Breast epithelium (tissue), 4 donors: ENCODE data around the gene SPATS2. TPM values are rescaled to one million over a fixed set of nuclear protein-coding genes. Genes with fewer than 3 reads are reported as not detected.
"Not testable (repeated sequence)": the region's sequence is repeated elsewhere in the genome, so short reads cannot be mapped to it uniquely, and the experiment has no call there.

Source experiments
- DNase-seq, 2 donors: peaks; one replicate each; pipeline ENCODE4 v3.0.0-alpha.2; 2019; ENCODE audit warnings: low spot score in 2 of 2
- H3K27ac ChIP-seq, 2 donors: fragments of 200-600 bp; sonication (generic) in 1 of 2; one replicate each; pipeline ENCODE4 v1.5.1; 2016 to 2019; ENCODE audit warnings: mild to moderate bottlenecking in 1 of 2
- H3K27me3 ChIP-seq, 2 donors: fragments of 200-600 bp; sonication (generic) in 1 of 2; one replicate each; pipeline versions ENCODE4 v1.5.1 to v1.6.0; 2017 to 2019; ENCODE audit warnings: control low read depth in 1 of 2, mild to moderate bottlenecking in 1 of 2
- H3K36me3 ChIP-seq: fragments of 200-600 bp; one replicate; pipeline ENCODE4 v1.5.1; 2019
- H3K4me1 ChIP-seq, 2 donors: fragments of 200-600 bp; sonication (generic); one replicate each; pipeline ENCODE4 v1.5.1; 2016 to 2019; ENCODE audit warnings: control low read depth in 1 of 2
- H3K4me3 ChIP-seq, 3 donors: fragments of 200-600 bp; sonication (generic); 1 replicate in 2 of 3; 2 replicates in 1 of 3; pipeline ENCODE4 v1.5.1; 2016 to 2019; ENCODE audit warnings: mild to moderate bottlenecking in 3 of 3, moderate library complexity in 2 of 3
- H3K9me3 ChIP-seq, 2 donors: fragments of 200-600 bp; sonication (generic) in 1 of 2; one replicate each; pipeline ENCODE4 v1.5.1; 2016 to 2019; ENCODE audit warnings: control low read depth in 1 of 2
- CTCF ChIP-seq, 3 donors: fragments of 450-650 bp; IDR thresholded peaks; one replicate each; pipeline ENCODE4 v1.5.1; 2016 to 2017; ENCODE audit warnings: antibody characterized with exemption in 3 of 3, mild to moderate bottlenecking in 3 of 3, moderate library complexity in 3 of 3
- POLR2A ChIP-seq: fragments of 450-650 bp; IDR thresholded peaks from one replicate; pipeline ENCODE4 v1.6.1; 2016; ENCODE audit warnings: antibody characterized with exemption, mild to moderate bottlenecking, moderate library complexity
- POLR2AphosphoS5 ChIP-seq, 3 donors: sonication (generic); formaldehyde crosslinking; IDR thresholded peaks; one replicate each; pipeline ENCODE4 v1.6.1; 2017; ENCODE audit warnings: antibody characterized with exemption in 3 of 3
- intact Hi-C: fragments of 100-400 bp; cut with DNase I; formaldehyde crosslinking; loops from one replicate; pipeline ENCODE4 v1.15.1; 2023; ENCODE audit warnings: low total_unique reads
- total RNA-seq, 3 donors: library from RNA; depleted of rRNA; stranded (reverse); fragments of >200 nt; gene quantifications; one replicate each; pipeline ENCODE4 v1.1.0, GENCODE V29; 2016

SPATS2 gene
- total RNA-seq, 3 donors from 2014 or later, result 13.8 to 24.0 (median 22.0) TPM

GRCh38 chr12:49332891-49333371 lies 34.3 kb upstream of the SPATS2 start:
- Histone ChIP-seq H3K4me3 (peak overlapping the region in 2 of 3 donors; percentile 46 to 52), H3K9me3 (no peaks in the 10 kb centered on the region), H3K27ac (no peak overlapping the region), H3K36me3 (no peaks in the 10 kb centered on the region), H3K4me1 (no peaks in the 10 kb centered on the region), H3K27me3 (peaks cover 10 to 30% of the 10 kb centered on the region in 2 donors)
- no peak for DNase-seq
- intact Hi-C loops, result no loop called here
- TF ChIP-seq POLR2A (no peak), POLR2AphosphoS5 (IDR thresholded peaks at IDR 0.05) (no peak), CTCF (IDR thresholded peaks at IDR 0.05) (no peak)

- H3K27me3 ChIP-seq, result peaks cover 10 to 30% of the 10 kb centered on the region in 2 donors
- H3K36me3 ChIP-seq, H3K4me1 ChIP-seq, H3K27ac ChIP-seq, H3K4me3 ChIP-seq, intact Hi-C loops, H3K9me3 ChIP-seq, DNase-seq: not testable (repeated sequence)
Measured at GRCh38 chr12:49333778-49334177, 33.5 kb upstream of the SPATS2 start.

- no peak for TF ChIP-seq POLR2A
- no peak for TF ChIP-seq CTCF (IDR thresholded peaks at IDR 0.05)
- TF ChIP-seq POLR2AphosphoS5 (IDR thresholded peaks at IDR 0.05), result no peak
- no peak overlapping the region for H3K27ac ChIP-seq
- intact Hi-C loops, result no loop called here
- DNase-seq, result no peak
- no peaks in the 10 kb centered on the region for H3K9me3 ChIP-seq
- H3K4me1 ChIP-seq, result no peaks in the 10 kb centered on the region
- peaks cover 10 to 30% of the 10 kb centered on the region in 2 donors for H3K27me3 ChIP-seq
- H3K36me3 ChIP-seq, result no peaks in the 10 kb centered on the region
- no peak overlapping the region for H3K4me3 ChIP-seq
Measured at GRCh38 chr12:49334226-49334625, 33.0 kb upstream of the SPATS2 start.

GRCh38 chr12:49334681-49335080 lies 32.6 kb upstream of the SPATS2 start:
- no peak for TF ChIP-seq POLR2AphosphoS5 (IDR thresholded peaks at IDR 0.05)
- TF ChIP-seq CTCF (IDR thresholded peaks at IDR 0.05), result no peak
- no peak for TF ChIP-seq POLR2A
- Histone ChIP-seq H3K36me3 (no peaks in the 10 kb centered on the region), H3K9me3 (no peaks in the 10 kb centered on the region), H3K27ac (no peak overlapping the region), H3K4me3 (no peak overlapping the region), H3K4me1 (no peaks in the 10 kb centered on the region), H3K27me3 (peaks cover 10 to 30% of the 10 kb centered on the region in 2 donors)
- intact Hi-C loops, result no loop called here
- DNase-seq, result no peak

GRCh38 chr12:49335118-49335954 lies 31.9 kb upstream of the SPATS2 start:
- intact Hi-C loops, result no loop called here
- H3K4me1 ChIP-seq, result no peaks in the 10 kb centered on the region
- no peaks in the 10 kb centered on the region for H3K9me3 ChIP-seq
- DNase-seq, result no peak
- no peak overlapping the region for H3K4me3 ChIP-seq
- H3K27ac ChIP-seq, result no peak overlapping the region
- H3K27me3 ChIP-seq, result peaks cover 10 to 30% of the 10 kb centered on the region in 2 donors
- TF ChIP-seq CTCF (IDR thresholded peaks at IDR 0.05) (no peak), POLR2AphosphoS5 (IDR thresholded peaks at IDR 0.05) (no peak), POLR2A (no peak)
- H3K36me3 ChIP-seq, result no peaks in the 10 kb centered on the region
